ENCODE results near the gene ASS1. TPM values are rescaled to one million over a fixed set of nuclear protein-coding genes. Genes with fewer than 3 reads are reported as not detected.

The ASS1 gene
- total RNA-seq, 4 donors from 2014 or later: 78.4 to 156 (median 105) TPM

DNA sequence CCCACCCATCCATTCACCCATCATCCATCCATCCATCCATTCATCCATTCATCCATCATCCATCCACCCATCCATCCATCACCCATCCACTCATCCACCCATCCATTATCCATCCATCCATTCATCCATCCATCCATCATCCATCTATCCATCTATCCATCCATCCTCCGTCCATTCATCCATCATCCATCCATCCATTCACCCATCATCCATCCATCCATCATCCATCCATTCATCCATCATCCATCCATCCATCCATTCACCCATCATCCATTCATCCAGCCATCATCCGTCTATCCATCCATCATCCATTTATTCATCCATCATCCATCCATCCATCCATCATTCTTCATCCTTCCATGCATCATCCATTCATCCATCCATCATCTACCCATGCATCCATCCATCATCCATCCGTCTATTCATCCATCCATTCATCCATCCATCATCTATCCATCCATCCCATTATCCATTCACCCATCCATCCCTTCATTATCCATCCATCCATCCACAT is 10.1 kb downstream of the ASS1 start:
- no peak for TF ChIP-seq POLR2A (IDR thresholded peaks at IDR 0.05)
- TF ChIP-seq, protein P1, sequence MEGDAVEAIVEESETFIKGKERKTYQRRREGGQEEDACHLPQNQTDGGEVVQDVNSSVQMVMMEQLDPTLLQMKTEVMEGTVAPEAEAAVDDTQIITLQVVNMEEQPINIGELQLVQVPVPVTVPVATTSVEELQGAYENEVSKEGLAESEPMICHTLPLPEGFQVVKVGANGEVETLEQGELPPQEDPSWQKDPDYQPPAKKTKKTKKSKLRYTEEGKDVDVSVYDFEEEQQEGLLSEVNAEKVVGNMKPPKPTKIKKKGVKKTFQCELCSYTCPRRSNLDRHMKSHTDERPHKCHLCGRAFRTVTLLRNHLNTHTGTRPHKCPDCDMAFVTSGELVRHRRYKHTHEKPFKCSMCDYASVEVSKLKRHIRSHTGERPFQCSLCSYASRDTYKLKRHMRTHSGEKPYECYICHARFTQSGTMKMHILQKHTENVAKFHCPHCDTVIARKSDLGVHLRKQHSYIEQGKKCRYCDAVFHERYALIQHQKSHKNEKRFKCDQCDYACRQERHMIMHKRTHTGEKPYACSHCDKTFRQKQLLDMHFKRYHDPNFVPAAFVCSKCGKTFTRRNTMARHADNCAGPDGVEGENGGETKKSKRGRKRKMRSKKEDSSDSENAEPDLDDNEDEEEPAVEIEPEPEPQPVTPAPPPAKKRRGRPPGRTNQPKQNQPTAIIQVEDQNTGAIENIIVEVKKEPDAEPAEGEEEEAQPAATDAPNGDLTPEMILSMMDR (IDR thresholded peaks at IDR 0.05): no peak
- Histone ChIP-seq H3K4me1 (peaks cover 9 to 31% of the 10 kb centered on the region in 2 donors), H3K9me3 (no peaks in the 10 kb centered on the region), H3K27ac (no peak overlapping the region), H3K36me3 (no peaks in the 10 kb centered on the region), H3K27me3 (no peaks in the 10 kb centered on the region), H3K4me3 (no peak overlapping the region)
- intact Hi-C loops (cut with DNase I; ENCODE audit: low total_unique reads): no loop called here
- no peak for DNase-seq

DNA sequence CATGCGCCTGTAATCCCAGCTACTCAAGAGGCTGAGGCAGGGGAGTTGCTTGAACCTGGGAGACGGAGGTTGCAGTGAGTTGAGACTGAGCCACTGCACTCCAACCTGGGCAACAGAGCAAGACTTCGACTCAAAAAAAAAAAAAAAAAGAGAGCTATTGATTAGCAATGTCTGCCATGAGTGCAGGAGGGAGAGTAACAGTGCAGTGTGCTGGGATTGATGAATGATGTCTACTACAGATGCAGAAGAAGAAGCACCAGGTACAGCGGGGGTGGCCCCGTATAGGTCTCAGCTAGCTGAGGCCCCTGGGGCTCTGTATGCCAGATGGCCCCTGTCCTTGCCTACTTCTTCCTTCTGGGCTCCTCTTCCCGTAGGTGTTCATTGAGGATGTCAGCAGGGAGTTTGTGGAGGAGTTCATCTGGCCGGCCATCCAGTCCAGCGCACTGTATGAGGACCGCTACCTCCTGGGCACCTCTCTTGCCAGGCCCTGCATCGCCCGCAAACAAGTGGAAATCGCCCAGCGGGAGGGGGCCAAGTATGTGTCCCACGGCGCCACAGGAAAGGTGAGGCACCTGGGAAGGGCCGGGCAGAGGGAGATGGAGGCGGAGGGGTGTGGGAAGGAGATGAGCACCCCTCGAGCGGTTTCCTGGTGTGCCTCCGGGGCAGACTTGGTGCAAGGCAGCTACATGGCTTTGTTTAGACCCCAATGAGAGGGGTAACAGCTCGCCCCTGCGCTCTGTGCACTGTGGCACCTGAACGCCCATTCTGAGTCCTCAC is 13.5 kb downstream of the ASS1 start:
- no peak overlapping the region for H3K4me3 ChIP-seq
- TF ChIP-seq, protein P1 (IDR thresholded peaks at IDR 0.05): no peak
- H3K36me3 ChIP-seq: no peaks in the 10 kb centered on the region
- no peak for DNase-seq
- intact Hi-C loops (cut with DNase I; ENCODE audit: low total_unique reads): no loop called here
- H3K9me3 ChIP-seq: no peaks in the 10 kb centered on the region
- H3K27ac ChIP-seq: no peak overlapping the region
- H3K4me1 ChIP-seq: peaks cover 0 to 7% of the 10 kb centered on the region in 2 donors
- no peaks in the 10 kb centered on the region for H3K27me3 ChIP-seq

DNA sequence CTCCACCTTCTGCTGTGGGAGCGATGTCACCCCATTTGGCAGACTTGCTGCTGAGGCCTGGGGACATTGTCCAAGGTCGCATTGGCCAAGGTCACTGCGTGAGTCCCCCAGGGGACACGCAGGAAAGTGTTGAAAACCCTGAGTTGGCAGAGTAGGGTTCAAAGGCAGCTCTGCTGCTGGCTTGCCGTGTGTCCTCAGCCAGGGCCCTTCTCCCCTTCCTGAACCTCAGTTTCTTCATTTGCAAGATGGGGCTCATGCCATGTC is 14.0 kb downstream of the ASS1 start:
- H3K9me3 ChIP-seq: no peaks in the 10 kb centered on the region
- TF ChIP-seq, protein P1 (IDR thresholded peaks at IDR 0.05): no peak
- TF ChIP-seq POLR2A (IDR thresholded peaks at IDR 0.05): no peak
- no peak overlapping the region for H3K27ac ChIP-seq
- H3K27me3 ChIP-seq: no peaks in the 10 kb centered on the region
- intact Hi-C loops (cut with DNase I; ENCODE audit: low total_unique reads): no loop called here
- peaks cover 0 to 2% of the 10 kb centered on the region in 2 donors for H3K4me1 ChIP-seq
- H3K36me3 ChIP-seq: no peaks in the 10 kb centered on the region
- no peak overlapping the region for H3K4me3 ChIP-seq
- DNase-seq: no peak

DNA sequence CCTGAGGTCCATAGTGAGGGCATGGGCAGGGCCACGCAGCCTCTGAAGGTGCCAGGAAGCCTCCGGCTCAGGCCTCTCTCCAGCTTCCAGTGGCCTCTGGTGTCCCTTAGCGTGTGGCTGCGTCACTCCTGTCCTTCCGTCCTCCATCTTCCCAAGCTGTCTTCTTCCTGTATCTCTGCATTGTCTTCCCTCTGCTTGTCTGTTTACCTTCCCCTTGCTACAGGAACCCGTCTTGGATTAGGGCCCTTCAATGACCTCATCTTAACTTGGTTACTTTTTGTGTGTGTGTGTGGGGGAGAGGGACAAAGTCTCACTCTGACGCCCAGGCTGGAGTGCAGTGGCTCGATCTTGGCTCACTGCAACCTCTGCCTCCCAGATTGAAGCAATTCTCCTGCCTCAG is 14.4 kb downstream of the ASS1 start:
- Histone ChIP-seq H3K9me3 (no peaks in the 10 kb centered on the region), H3K4me3 (no peak overlapping the region), H3K27ac (no peak overlapping the region), H3K36me3 (no peaks in the 10 kb centered on the region), H3K4me1 (no peaks in the 10 kb centered on the region), H3K27me3 (no peaks in the 10 kb centered on the region)
- DNase-seq: no peak
- intact Hi-C loops (cut with DNase I; ENCODE audit: low total_unique reads): no loop called here
- TF ChIP-seq, protein P1 (IDR thresholded peaks at IDR 0.05): no peak
- TF ChIP-seq POLR2A (IDR thresholded peaks at IDR 0.05): no peak

DNA sequence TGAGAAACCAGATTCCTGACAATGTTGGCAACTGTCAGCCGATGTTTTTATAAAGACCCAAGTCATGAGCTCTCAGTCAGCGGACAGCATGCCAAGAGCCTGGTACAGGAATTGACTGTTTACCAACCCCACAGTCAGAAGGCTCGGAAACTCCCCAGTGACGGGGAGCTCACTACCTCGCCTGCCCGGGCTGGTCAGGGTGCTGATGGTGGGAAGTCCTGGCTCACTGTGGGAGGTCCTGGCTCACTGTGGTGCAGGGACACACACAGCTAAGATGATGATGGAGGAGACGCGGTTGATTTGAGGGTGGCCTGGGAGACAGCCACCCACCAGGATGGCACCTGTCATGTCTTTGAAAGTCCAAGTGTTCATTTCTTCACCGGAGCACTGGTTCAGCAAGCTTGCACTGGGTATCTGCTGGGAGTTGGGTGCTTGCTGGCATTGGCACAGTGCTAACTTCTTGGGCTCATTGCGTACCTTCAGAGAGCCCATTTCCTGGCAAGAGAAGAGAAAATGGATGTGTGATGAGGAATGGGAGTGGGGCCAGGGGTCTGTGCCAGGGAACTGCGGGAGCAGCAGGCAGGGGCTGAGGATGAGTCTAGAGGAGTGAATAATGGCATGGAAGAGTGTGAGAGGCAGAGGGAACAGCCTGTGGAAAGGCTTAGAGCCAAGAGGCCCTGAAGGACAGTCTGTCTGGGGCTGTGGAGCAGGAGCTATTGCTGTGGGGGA is 15.3 kb downstream of the ASS1 start:
- TF ChIP-seq, protein P1 (IDR thresholded peaks at IDR 0.05): no peak
- no peak for TF ChIP-seq POLR2A (IDR thresholded peaks at IDR 0.05)
- Histone ChIP-seq H3K27ac (no peak overlapping the region), H3K27me3 (no peaks in the 10 kb centered on the region), H3K4me3 (no peak overlapping the region), H3K9me3 (no peaks in the 10 kb centered on the region), H3K36me3 (no peaks in the 10 kb centered on the region), H3K4me1 (no peaks in the 10 kb centered on the region)
- intact Hi-C loops (cut with DNase I; ENCODE audit: low total_unique reads): loop anchor here (5.0 kb wide), 1 partner anchor 222 kb away; no protein-coding TSS in a partner anchor
- DNase-seq: no peak

Measured in uterus (tissue), 4 donors.